GM12873 (cell line): ENCODE data around the gene SF3B3.

Source experiments
- CTCF ChIP-seq: IDR thresholded peaks from 2 replicates; pipeline ENCODE4 v1.5.1; 2012; ENCODE audit warnings: low read depth, mild to moderate bottlenecking, moderate library complexity, low read length, control low read depth; ENCODE audit not compliant: insufficient read depth; ENCODE audit errors: missing control alignments

SF3B3 gene

DNA sequence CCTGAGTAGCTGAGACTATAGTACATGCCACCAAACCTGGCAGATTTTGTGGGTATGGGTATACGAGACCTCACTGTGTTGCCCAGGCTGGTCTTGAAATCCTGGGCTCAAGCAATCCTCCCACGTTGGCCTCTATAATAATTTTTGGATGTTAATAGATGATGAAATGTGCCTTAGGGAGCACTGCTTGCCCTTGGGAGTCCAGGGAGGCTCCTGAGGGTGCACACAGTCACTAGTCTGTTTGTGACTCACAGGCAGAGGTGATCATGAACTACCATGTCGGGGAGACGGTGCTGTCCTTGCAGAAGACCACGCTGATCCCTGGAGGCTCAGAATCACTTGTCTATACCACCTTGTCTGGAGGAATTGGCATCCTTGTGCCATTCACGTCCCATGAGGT lies 46.1 kb downstream of the SF3B3 start:
- TF ChIP-seq CTCF, result no peak

GRCh38 chr16:70570967-70571570 lies 47.5 kb downstream of the SF3B3 start:
- TF ChIP-seq CTCF, result no peak

DNA sequence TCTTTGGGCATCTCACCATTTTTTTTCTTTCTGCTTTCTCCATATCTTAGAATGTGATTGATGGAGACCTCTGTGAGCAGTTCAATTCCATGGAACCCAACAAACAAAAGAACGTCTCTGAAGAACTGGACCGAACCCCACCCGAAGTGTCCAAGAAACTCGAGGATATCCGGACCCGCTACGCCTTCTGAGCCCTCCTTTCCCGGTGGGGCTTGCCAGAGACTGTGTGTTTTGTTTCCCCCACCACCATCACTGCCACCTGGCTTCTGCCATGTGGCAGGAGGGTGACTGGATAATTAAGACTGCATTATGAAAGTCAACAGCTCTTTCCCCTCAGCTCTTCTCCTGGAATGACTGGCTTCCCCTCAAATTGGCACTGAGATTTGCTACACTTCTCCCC lies 48.0 kb downstream of the SF3B3 start:
- no peak for TF ChIP-seq CTCF

GRCh38 chr16:70572050-70572925 lies 48.7 kb downstream of the SF3B3 start:
- no peak for TF ChIP-seq CTCF

- TF ChIP-seq CTCF, result no peak
These were observed 49.3 kb downstream of the SF3B3 start for GRCh38 chr16:70572926-70573270.

- no peak for TF ChIP-seq CTCF
These were observed 50.0 kb downstream of the SF3B3 start for GRCh38 chr16:70573451-70574121.

DNA sequence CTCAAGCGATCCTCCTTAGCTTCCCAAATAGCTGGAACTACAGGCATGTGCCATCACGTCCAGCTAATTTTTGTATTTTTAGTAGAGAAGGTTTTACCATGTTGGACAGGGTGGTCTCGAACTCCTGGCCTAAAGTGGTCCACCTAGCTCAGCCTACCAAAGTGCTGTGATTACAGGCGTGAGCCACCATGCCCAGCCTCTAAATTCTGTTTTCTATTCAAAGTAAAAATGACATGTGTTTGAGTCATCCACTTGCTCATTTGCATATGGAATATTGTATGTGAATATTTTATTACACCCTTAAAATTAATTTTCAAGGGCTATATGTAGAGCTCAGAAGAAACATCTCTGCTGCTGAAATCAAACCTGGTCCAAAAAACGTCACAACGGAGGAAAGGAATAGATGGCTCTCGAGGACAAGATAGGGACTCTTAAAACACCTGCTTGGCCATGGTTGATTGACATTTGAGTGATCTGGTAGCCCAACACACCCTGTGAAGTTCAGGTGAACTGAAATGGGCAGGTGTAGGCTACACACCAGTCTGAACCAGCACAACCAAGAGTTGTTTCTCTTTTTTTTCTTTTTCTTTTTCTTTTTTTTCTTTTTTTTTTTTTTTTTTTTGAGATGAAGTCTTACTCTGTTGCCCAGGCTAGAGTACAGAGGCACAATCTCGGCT lies 51.1 kb downstream of the SF3B3 start:
- no peak for TF ChIP-seq CTCF
